GM21360 (cell line): ENCODE data around the gene EFNB1.
A peak's percentile ranks its signal among the peaks of the same experiment; 100 is the strongest.

Experiments used
- ATAC-seq: cut with Tn5 transposase; IDR thresholded peaks from one replicate; pipeline ENCODE4 v1.9.1; 2021; ENCODE audit warnings: mild to moderate bottlenecking, moderate library complexity; ENCODE audit not compliant: unreplicated experiment

EFNB1 gene

DNA sequence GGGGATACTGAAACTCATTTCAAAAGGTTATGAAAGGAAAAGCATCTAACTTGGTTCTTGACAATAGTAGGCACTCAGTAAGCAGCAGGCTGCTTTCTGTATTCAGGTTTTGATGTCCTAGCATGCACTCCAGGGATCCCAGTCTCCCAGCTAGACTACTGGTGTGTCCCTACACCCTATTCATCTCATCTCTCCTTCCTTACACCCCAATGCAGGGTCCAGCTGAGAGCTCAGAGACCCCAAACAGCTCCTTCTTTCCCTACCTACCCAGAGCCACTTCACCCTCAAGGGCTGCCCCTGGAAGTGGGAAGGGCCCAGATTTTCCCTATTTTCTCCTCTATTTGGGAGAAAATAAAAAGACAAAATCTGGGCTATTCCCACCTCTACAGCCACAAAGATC, 1.6 kb upstream of the EFNB1 start:
- ATAC-seq, result no peak

DNA sequence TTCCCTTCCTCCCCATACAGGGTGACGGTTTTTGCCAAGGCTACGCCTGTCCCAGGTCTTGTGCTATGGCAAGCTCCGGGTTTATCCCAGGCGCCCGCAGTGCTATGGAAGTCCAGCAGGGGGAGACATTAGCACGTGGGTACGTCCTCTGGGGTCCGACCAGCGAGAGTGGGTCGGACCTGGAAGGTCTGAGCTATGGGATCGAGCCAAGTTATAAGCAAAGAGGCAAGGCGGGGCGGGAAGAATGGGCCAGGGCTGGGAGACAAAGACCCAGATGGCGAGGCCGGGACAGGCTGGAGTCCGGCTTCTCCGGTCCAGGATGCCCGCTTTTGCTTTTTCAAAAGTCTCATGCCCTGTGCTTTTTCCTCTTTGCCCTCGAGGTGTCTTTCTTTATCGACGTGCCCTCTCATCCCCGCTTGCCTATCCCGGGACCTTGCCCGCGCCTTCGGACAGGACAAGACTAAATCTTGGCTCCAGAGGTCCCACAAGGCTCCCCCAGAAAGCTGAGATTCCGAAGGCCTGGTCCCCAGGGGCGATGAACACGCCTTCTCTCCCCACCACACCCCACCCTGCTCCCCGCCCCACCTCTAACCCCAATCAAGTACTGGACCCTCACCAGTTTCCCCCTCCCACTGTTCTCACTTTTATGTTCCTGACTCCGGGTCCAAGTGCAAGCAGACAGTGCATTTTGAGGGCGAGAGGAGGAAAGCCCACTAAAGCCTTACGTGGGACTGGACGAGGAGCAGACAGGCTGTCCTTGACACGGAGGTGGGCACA, 785 bp upstream of the EFNB1 start:
- ATAC-seq, result peak; percentile 37

GRCh38 chrX:68829582-68830418, 979 bp downstream of the EFNB1 start:
- ATAC-seq, result no peak

- ATAC-seq, result no peak
Observed at GRCh38 chrX:68830419-68831404, 1.9 kb downstream of the EFNB1 start.

GRCh38 chrX:68831405-68832100, 2.7 kb downstream of the EFNB1 start:
- no peak for ATAC-seq

GRCh38 chrX:68832101-68832416, 3.2 kb downstream of the EFNB1 start:
- peak; percentile 56 for ATAC-seq

- no peak for ATAC-seq
Observed at GRCh38 chrX:68832516-68833447, 4.0 kb downstream of the EFNB1 start.

- no peak for ATAC-seq
Observed at GRCh38 chrX:68833448-68833805, 4.6 kb downstream of the EFNB1 start.

DNA sequence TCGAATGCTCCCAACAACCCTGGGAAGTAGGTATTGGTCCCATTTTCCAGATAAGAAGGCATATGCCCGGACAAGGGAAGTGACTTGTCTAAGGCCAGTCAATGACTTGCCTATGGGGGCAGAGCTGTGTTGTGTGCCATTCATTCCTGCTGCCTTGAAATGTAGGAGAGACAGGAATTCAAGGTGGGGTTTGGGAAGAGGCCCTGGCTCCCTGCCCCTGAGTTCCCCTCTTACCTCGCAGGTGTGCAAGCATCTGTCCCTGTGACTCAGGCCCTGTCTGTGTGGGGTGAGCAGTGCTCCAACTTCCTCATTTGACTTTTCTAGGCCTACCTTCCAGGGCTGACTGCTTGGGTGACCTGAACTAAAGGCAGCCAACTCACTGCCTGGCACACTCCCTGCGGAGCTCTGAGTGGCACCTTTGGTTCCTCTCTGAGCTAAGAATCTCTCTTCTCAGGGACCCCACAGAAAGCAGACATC, 5.1 kb downstream of the EFNB1 start:
- ATAC-seq, result no peak

DNA sequence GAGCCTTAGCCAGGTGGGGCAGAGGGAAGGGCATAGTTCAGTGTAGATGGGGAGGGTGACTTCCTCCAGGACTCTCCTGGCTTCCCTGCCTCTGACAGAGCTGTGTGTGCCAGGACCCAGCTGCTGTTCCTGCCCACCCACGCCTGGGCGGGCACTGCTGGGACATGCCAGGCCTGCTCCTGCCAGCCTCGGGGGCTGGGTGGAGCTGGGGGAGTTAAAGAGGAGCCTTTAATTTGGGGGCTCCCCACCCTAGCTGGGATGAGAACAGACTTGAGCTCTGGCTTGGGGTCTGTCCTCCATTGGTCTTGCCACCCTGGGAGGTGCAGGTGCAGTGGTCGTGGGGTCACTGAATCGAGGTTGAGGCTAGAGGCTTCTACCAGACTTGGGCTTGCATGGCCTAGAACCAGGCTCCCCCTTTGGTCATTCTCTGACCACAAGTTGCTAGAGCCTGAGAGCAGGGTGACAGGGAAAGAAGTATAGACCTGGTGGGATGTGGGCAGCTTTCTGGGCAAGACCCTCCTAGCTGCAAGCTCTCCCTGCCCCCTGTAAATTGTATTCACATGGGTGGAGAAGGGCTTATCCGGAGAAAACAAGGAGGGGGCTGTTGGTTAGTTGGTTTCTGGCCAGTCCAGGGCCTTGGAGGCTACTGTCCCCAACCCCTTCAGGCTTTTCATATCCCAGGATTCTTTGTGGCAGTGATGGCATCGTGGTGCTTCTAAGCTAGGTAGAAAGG, 5.7 kb downstream of the EFNB1 start:
- ATAC-seq, result no peak

DNA sequence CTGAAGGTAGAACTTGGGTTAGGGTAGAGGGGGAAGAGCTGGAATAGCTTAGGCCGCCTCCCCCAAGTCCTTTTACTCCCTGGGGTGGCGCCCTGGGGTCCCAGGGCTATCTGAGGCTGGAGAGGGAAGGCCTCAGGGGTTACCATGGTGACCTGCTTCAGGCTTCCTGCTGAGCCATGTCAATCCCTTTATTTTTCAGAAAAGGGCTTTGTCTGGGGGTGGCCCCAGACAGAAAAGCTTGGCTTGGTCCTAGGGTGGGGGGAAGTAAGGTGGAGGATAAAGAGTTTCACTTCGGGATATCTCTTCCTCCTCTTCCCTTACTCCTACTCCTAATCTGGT, 6.3 kb downstream of the EFNB1 start:
- no peak for ATAC-seq

DNA sequence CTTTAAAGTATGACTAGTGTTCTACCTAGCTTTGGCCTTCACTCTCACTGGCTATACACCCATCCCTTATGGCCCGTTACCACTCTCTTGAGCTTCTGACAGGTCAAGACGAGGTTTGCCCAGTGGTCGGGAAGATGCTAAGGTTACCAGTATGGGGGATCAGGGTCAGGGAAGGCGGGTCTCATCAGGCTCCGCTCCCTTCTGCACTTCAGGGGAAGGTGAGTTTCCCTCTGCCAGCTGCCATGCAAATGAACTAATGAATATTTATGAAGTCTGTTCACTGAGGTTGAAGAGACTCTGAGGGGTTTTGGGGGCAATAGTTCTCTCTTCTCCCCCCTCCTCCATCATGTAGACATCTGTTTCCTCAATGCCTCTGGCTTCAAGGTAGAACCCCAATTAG, 6.6 kb downstream of the EFNB1 start:
- no peak for ATAC-seq

DNA sequence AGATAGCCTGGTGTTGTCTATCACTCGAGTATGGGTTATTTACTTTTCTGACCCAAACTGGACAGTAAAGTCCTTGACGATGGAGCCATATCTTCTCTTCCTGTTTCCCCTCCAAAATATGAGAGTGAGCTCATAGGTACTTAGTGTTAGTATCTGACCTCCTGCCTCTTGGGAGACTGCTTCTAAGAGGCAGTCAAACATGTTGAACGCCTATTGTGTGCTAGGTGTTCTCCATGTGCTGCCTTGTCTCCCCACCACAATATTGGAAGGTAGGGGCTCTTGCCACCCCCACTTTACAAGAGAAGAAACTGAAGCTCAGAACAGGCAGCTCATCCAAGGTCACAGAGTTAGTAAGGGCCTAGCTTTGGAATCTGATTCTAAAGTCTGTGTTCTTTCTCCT, 8.3 kb downstream of the EFNB1 start:
- no peak for ATAC-seq

- ATAC-seq, result no peak
Observed at GRCh38 chrX:68838571-68838910, 9.7 kb downstream of the EFNB1 start.

DNA sequence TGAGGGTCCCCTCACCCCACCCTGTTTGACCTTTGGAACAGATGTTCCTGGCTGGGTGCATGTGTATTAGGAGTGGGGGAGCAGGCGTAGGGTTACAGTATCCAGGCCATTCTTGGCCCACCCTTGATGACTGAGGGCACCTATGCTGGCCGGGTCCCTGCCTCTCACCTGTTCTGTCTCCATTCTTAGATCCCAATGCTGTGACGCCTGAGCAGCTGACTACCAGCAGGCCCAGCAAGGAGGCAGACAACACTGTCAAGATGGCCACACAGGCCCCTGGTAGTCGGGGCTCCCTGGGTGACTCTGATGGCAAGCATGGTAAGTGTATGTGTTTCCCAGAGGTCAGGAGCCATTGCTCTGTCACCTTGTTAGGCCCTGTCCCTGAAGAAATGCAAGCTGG, 10.9 kb downstream of the EFNB1 start:
- ATAC-seq, result no peak

- ATAC-seq, result no peak
Observed at GRCh38 chrX:68840256-68840655, 11.4 kb downstream of the EFNB1 start.

GRCh38 chrX:68841251-68842049, 12.6 kb downstream of the EFNB1 start:
- no peak for ATAC-seq

DNA sequence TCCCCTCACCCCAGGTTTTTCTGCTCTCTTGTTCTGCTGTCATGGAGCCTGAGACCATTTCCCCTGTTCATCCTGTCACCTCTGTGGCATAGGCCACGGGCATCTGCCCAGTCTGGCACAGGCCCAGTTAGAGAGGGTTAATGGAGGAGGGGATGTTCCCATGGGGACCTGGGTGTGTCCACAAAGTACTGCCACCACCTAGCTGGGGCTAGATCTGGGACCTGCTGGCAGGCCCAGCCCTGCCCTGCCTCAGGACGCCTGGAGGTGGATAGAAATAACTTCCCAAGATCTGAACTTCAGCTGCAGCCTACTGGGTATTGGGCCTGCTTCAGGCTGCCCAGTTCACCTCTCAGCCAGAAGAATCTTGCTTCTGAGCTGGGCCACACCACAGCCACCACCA, 13.5 kb downstream of the EFNB1 start:
- ATAC-seq, result no peak
